Neural progenitor cell (in vitro differentiated cells): ENCODE data around the gene TLR1. TPM values are rescaled to one million over a fixed set of nuclear protein-coding genes. Genes with fewer than 3 reads are reported as not detected.

ENCODE experiments used
- DNase-seq: peaks from one replicate; pipeline ENCODE4 v3.0.0-alpha.2; 2016; ENCODE audit warnings: low spot score
- H2AFZ ChIP-seq: fragments of 200-600 bp; sonication (generic); replicated peaks from 2 replicates; pipeline ENCODE4 v1.6.1; 2016; ENCODE audit warnings: antibody characterized with exemption
- H3F3A ChIP-seq: fragments of 200-600 bp; sonication (generic); 2 replicates; pipeline ENCODE4 v1.6.1; 2016; ENCODE audit warnings: antibody characterized with exemption, low read depth
- H3K27ac ChIP-seq: fragments of 200-600 bp; sonication (generic); 2 replicates; pipeline ENCODE4 v1.5.1; 2016; ENCODE audit warnings: mild to moderate bottlenecking
- H3K27me3 ChIP-seq: fragments of 200-600 bp; sonication (generic); 2 replicates; pipeline ENCODE4 v1.6.1; 2016; ENCODE audit warnings: mild to moderate bottlenecking, moderate library complexity
- H3K36me3 ChIP-seq: fragments of 200-600 bp; sonication (generic); 2 replicates; pipeline ENCODE4 v1.5.1; 2016
- H3K4me1 ChIP-seq: fragments of 200-600 bp; sonication (generic); 2 replicates; pipeline ENCODE4 v1.6.1; 2016; ENCODE audit warnings: mixed run types
- H3K4me2 ChIP-seq: fragments of 200-600 bp; sonication (generic); 2 replicates; pipeline ENCODE4 v1.6.1; 2016
- H3K4me3 ChIP-seq: fragments of 200-600 bp; sonication (generic); 2 replicates; pipeline ENCODE4 v1.5.1; 2016
- H3K79me2 ChIP-seq: fragments of 200-600 bp; sonication (generic); 2 replicates; pipeline ENCODE4 v1.6.1; 2016; ENCODE audit warnings: low read depth
- H3K9ac ChIP-seq: fragments of 200-600 bp; sonication (generic); 2 replicates; pipeline ENCODE4 v1.6.1; 2016
- H3K9me3 ChIP-seq: fragments of 200-600 bp; sonication (generic); 2 replicates; pipeline ENCODE4 v1.5.1; 2016; ENCODE audit warnings: low read depth
- H4K20me1 ChIP-seq: fragments of 200-600 bp; sonication (generic); 2 replicates; pipeline ENCODE4 v1.6.1; 2016; ENCODE audit warnings: low read depth
- H3K27ac Mint-ChIP-seq: 3 replicates; pipeline ENCODE4 v1.8.0; 2021; ENCODE audit warnings: mixed read lengths
- H3K27me3 Mint-ChIP-seq: 2 replicates; pipeline ENCODE4 v1.8.0; 2022; ENCODE audit warnings: low read depth, mild to moderate bottlenecking, inconsistent platforms, moderate library complexity, mixed read lengths; ENCODE audit not compliant: insufficient read depth
- H3K36me3 Mint-ChIP-seq: 3 replicates; pipeline ENCODE4 v1.8.0; 2021; ENCODE audit warnings: mixed read lengths
- H3K4me1 Mint-ChIP-seq: 3 replicates; pipeline ENCODE4 v1.8.0; 2021; ENCODE audit warnings: mixed read lengths
- H3K4me3 Mint-ChIP-seq: 3 replicates; pipeline ENCODE4 v1.8.0; 2021; ENCODE audit warnings: mild to moderate bottlenecking, moderate library complexity, mixed read lengths
- H3K9me3 Mint-ChIP-seq: 3 replicates; pipeline ENCODE4 v1.8.0; 2020; ENCODE audit warnings: mixed read lengths
- CTCF ChIP-seq: fragments of 200-600 bp; sonication (generic); IDR thresholded peaks from 2 replicates; pipeline ENCODE4 v1.5.1; 2017; ENCODE audit warnings: antibody characterized with exemption, mild to moderate bottlenecking
- EZH2 ChIP-seq: fragments of 200-600 bp; sonication (generic); IDR thresholded peaks from 2 replicates; pipeline ENCODE4 v1.6.1; 2017; ENCODE audit warnings: antibody characterized with exemption, mild to moderate bottlenecking, moderate library complexity
- EZH2phosphoT487 ChIP-seq: fragments of 200-600 bp; sonication (generic); IDR thresholded peaks from 2 replicates; pipeline ENCODE4 v1.6.1; 2017; ENCODE audit warnings: antibody characterized with exemption
- total RNA-seq: library from RNA; depleted of rRNA; stranded (reverse); fragments of >200 nt; gene quantifications from 2 replicates; pipeline ENCODE4 v1.2.3, GENCODE V29; 2015; ENCODE audit warnings: low replicate concordance

The TLR1 gene
- total RNA-seq, 1 donor from 2014 or later, result not detected

GRCh38 chr4:38782452-38783108, 22.0 kb downstream of the TLR1 start, which contains the start of gene TLR10:
TSS of gene TLR10 (minus strand) at chr4:38782990. CDS start at chr4:38775590, 7,400 bp downstream.
- Mint-ChIP-seq H3K36me3 (no peaks in the 10 kb centered on the region), H3K27me3 (peaks cover 2% of the 10 kb centered on the region), H3K4me3 (no peak within 1 kb of the TSS), H3K27ac (no peak within 1 kb of the TSS), H3K9me3 (no peaks in the 10 kb centered on the region), H3K4me1 (peaks cover 2% of the 10 kb centered on the region)
- Histone ChIP-seq H3K36me3 (no peaks in the 10 kb centered on the region), H3K79me2 (no peaks in the 10 kb centered on the region), H3K4me1 (no peaks in the 10 kb centered on the region), H3K27ac (no peak within 1 kb of the TSS), H3K4me3 (no peak within 1 kb of the TSS), H3K9ac (no peak within 1 kb of the TSS), H3K9me3 (no peaks in the 10 kb centered on the region), H2AFZ (no peak within 1 kb of the TSS), H3K27me3 (no peaks in the 10 kb centered on the region), H4K20me1 (no peaks in the 10 kb centered on the region), H3F3A (no peaks in the 10 kb centered on the region), H3K4me2 (no peak within 1 kb of the TSS)
- peak; percentile 66 for TF ChIP-seq CTCF
- TF ChIP-seq EZH2phosphoT487, result no peak
- no peak for TF ChIP-seq EZH2
- DNase-seq, result peak; percentile 77

GRCh38 chr4:38781854-38782261, 22.7 kb downstream of the TLR1 start:
- Histone ChIP-seq H3K79me2 (no peaks in the 10 kb centered on the region), H4K20me1 (no peaks in the 10 kb centered on the region), H3K9ac (no peak overlapping the region), H3K4me3 (no peak overlapping the region), H3F3A (no peaks in the 10 kb centered on the region), H3K27ac (no peak overlapping the region), H3K4me1 (no peaks in the 10 kb centered on the region), H3K27me3 (no peaks in the 10 kb centered on the region), H2AFZ (no peak overlapping the region), H3K4me2 (no peak overlapping the region), H3K9me3 (no peaks in the 10 kb centered on the region), H3K36me3 (no peaks in the 10 kb centered on the region)
- no peak overlapping the region for H3K4me3 Mint-ChIP-seq
- no peaks in the 10 kb centered on the region for H3K36me3 Mint-ChIP-seq
- peaks cover 2% of the 10 kb centered on the region for H3K4me1 Mint-ChIP-seq
- DNase-seq, result no peak
- TF ChIP-seq CTCF (no peak), EZH2 (no peak), EZH2phosphoT487 (no peak)
- no peaks in the 10 kb centered on the region for H3K9me3 Mint-ChIP-seq
- H3K27ac Mint-ChIP-seq, result no peak overlapping the region
- H3K27me3 Mint-ChIP-seq, result peaks cover 2% of the 10 kb centered on the region

- H3K9me3 ChIP-seq, result no peaks in the 10 kb centered on the region
- no peaks in the 10 kb centered on the region for H3F3A ChIP-seq
- H3K4me3 Mint-ChIP-seq, result no peak overlapping the region
- no peak overlapping the region for H2AFZ ChIP-seq
- H3K36me3 Mint-ChIP-seq, result no peaks in the 10 kb centered on the region
- no peak for DNase-seq
- H3K27ac ChIP-seq, result no peak overlapping the region
- H4K20me1 ChIP-seq, result no peaks in the 10 kb centered on the region
- no peak overlapping the region for H3K27ac Mint-ChIP-seq
- no peak overlapping the region for H3K4me3 ChIP-seq
- H3K9me3 Mint-ChIP-seq, result no peaks in the 10 kb centered on the region
- no peaks in the 10 kb centered on the region for H3K36me3 ChIP-seq
- no peaks in the 10 kb centered on the region for H3K27me3 ChIP-seq
- peaks cover 2% of the 10 kb centered on the region for H3K4me1 Mint-ChIP-seq
- TF ChIP-seq CTCF (no peak), EZH2phosphoT487 (no peak), EZH2 (no peak)
- H3K79me2 ChIP-seq, result no peaks in the 10 kb centered on the region
- H3K27me3 Mint-ChIP-seq, result peaks cover 2% of the 10 kb centered on the region
- H3K4me1 ChIP-seq, result no peaks in the 10 kb centered on the region
- no peak overlapping the region for H3K4me2 ChIP-seq
- H3K9ac ChIP-seq, result no peak overlapping the region
These were observed 23.6 kb downstream of the TLR1 start for GRCh38 chr4:38780833-38781484.
